GM10248 (cell line): ENCODE measurements around the gene ZKSCAN7.
A peak's percentile ranks its signal among the peaks of the same experiment; 100 is the strongest.
"Not testable (repeated sequence)": the region's sequence is repeated elsewhere in the genome, so short reads cannot be mapped to it uniquely, and the experiment has no call there.

ENCODE experiments used
- CTCF ChIA-PET: fragments of 300-600 bp; sonication (Branson Sonifier 250); formaldehyde crosslinking; extraction: SDS; loops from one replicate; lab custom pipeline; 2021; ENCODE audit warnings: antibody characterized with exemption; lab: Yijun Ruan, JAX
- POLR2A ChIA-PET: fragments of 350-650 bp; sonication (Branson Sonifier 250); formaldehyde crosslinking; extraction: SDS; loops from one replicate; lab custom pipeline; 2020; ENCODE audit warnings: antibody characterized with exemption; lab: Yijun Ruan, JAX
- DNase-seq: peaks from one replicate; pipeline ENCODE4 v3.0.0; 2012; ENCODE audit errors: extremely low spot score
- CTCF ChIP-seq: IDR thresholded peaks from 2 replicates; pipeline ENCODE4 v1.5.1; 2012; ENCODE audit warnings: mild to moderate bottlenecking, low read depth; ENCODE audit errors: extremely low read depth, missing control alignments, control extremely low read depth

ZKSCAN7 gene

GRCh38 chr3:44568561-44568960 lies 13.6 kb downstream of the ZKSCAN7 start:
- DNase-seq = no peak
- CTCF ChIA-PET = no interaction called here
- no peak for TF ChIP-seq CTCF
- POLR2A ChIA-PET = no interaction called here

- ChIA-PET POLR2A (no interaction called here), CTCF (no interaction called here)
- no peak for TF ChIP-seq CTCF
- DNase-seq = no peak
These were observed 16.0 kb downstream of the ZKSCAN7 start for GRCh38 chr3:44571024-44571423.

GRCh38 chr3:44576613-44577012 lies 21.6 kb downstream of the ZKSCAN7 start:
- POLR2A ChIA-PET = no interaction called here
- CTCF ChIA-PET = interaction anchor here (0.9 kb wide), 1 partner anchor 10 kb away, joined by 3 read pairs; no protein-coding TSS in a partner anchor
- TF ChIP-seq CTCF = no peak
- DNase-seq = no peak

GRCh38 chr3:44577354-44577952 lies 22.5 kb downstream of the ZKSCAN7 start:
- POLR2A ChIA-PET, DNase-seq, CTCF ChIA-PET: not testable (repeated sequence)

GRCh38 chr3:44578316-44578715 lies 23.3 kb downstream of the ZKSCAN7 start:
- POLR2A ChIA-PET, DNase-seq, CTCF ChIA-PET: not testable (repeated sequence)

- DNase-seq, POLR2A ChIA-PET, CTCF ChIA-PET: not testable (repeated sequence)
These were observed 24.0 kb downstream of the ZKSCAN7 start for GRCh38 chr3:44578924-44579515.

GRCh38 chr3:44579749-44580148 lies 24.8 kb downstream of the ZKSCAN7 start:
- POLR2A ChIA-PET, CTCF ChIA-PET, DNase-seq: not testable (repeated sequence)

- DNase-seq, CTCF ChIA-PET, POLR2A ChIA-PET: not testable (repeated sequence)
These were observed 26.0 kb downstream of the ZKSCAN7 start for GRCh38 chr3:44580971-44581370.

GRCh38 chr3:44584646-44585501 lies 29.9 kb downstream of the ZKSCAN7 start, which contains the start of gene ZNF660:
TSS of gene ZNF660 (plus strand) at chr3:44584964. CDS start at chr3:44594194, 9,230 bp downstream.
- peak; percentile 72 for DNase-seq
- no peak for TF ChIP-seq CTCF
- ChIA-PET CTCF (no interaction called here), POLR2A (no interaction called here)
